Measurements from ENCODE around the gene REEP1. TPM values are rescaled to one million over a fixed set of nuclear protein-coding genes. Genes with fewer than 3 reads are reported as not detected.

The REEP1 gene
- total RNA-seq, 1 experiment from 2014 or later, result 2.1 TPM

Other genes starting within 250 kb of the REEP1 start
- 49.9 and 53.0 TPM in 2 replicates for gene POLR1A, start 231.7 kb downstream of the REEP1 start, total RNA-seq (2014; rRNA removed; shearing (Covaris generic))
- gene PTCD3, start 231.4 kb downstream of the REEP1 start, total RNA-seq (2014; rRNA removed; shearing (Covaris generic)), result 209 and 245 TPM in 2 replicates
- 156 and 162 TPM in 2 replicates for gene IMMT, start 142.2 kb downstream of the REEP1 start, total RNA-seq (2014; rRNA removed; shearing (Covaris generic))
- 57.1 and 70.8 TPM in 2 replicates for gene MRPL35, start 138.2 kb downstream of the REEP1 start, total RNA-seq (2014; rRNA removed; shearing (Covaris generic))
- 34.8 and 38.7 TPM in 2 replicates for gene KDM3A, start 103.7 kb upstream of the REEP1 start, total RNA-seq (2014; rRNA removed; shearing (Covaris generic))
- gene CHMP3, start 225.8 kb upstream of the REEP1 start, total RNA-seq (2014; rRNA removed; shearing (Covaris generic)), result 66.9 and 72.2 TPM in 2 replicates

Data from SJCRH30 (cell line).